GM21360 (cell line): ENCODE results near the gene RASA3.

Experiments
- ATAC-seq: cut with Tn5 transposase; IDR thresholded peaks from one replicate; pipeline ENCODE4 v1.9.1; 2021; ENCODE audit warnings: mild to moderate bottlenecking, moderate library complexity; ENCODE audit not compliant: unreplicated experiment

Gene RASA3

DNA sequence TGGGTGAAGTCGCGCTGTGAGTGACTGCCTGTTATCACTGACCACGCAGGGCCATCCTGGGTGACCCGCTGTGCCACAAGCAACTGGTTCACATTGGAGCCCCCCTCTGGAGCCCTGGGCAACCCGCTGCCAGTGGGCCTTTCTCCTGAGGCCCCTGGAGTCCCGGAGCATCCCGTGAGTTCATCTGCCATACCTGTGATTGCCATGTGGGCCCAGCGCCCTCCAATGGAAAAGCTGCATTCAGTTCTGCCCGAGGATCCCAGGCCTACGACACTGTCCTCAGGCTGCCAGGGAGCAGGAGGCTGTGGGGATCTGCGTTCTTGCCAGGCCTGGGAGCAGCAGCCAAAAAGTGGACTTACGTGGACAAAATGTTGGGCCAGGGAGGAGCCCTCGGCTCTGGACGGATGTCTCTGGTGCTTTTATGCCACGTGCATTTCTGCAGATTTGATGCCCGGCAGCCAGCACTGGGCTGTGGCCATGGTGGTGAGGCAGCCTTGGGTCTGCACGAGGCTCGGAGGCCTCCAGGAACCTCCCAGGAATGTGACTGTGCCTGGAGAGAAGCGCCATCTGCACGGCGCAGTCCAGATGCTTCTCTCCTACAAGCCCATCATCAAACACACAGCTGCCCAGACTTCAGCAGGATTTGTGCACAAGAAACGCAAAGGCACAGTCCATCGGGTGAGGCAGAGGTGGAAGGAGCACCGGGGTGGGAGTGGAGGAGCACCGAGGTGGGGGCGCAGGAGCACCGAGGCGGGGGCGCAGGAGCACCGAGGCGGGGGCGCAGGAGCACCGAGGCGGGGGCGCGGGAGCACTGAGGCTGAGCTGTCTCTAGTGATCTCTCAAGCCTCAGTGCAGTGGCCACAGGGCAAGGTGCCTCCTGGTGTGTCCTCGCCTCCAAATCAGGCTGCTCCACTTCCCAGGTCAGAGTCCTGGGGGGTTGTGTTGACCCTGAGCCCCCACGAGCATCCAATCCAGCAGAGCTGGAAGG is 202.5 kb downstream of the RASA3 start:
- no peak for ATAC-seq

DNA sequence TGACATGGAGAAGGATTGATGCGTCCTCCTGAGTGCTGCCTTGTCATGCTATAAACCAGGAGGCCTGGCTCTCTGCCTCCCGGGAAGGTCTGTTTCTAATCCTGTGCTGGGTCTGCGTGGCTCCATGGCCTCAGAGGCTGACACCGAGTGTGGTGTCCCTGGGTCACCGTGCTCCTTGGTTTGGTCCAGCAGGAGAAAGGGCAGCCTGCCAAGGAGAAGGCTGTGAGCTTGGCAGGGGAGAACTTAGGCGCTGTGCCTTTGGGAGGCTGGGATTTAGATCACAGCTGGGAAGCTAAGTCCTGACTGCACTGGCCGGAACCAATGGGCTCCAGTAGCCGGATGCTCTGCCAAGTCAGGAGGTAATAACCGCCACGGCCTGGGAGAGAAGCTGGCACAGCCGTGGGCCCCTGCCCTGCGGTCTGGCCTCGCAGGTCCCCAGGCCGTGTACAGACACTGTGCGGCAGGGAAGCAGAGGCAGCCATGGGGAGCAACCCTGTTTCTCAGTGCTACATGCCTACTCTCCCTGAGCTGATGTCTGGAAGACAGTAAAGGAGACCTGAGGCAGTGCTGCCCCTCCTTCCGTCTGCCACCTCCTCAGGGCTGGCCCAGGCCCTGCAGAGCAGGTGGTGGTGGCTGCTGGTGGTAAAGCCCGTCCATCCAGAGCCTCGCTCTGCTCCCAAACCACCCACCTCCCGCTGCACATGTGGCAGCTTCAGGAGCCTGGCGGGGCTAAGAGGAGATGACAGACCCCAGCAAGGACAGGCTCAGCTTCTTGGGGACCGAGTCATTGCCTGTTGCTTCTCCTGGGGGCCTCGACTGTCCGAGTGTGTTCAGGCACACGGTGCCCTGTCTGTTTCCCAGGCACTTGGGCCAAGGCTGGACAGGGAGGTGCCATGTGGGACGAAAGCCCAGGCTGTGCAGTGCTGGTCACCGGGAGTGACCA is 203.5 kb downstream of the RASA3 start:
- no peak for ATAC-seq
